ENCODE results near the gene TMEM238.
"Not testable (repeated sequence)": the region's sequence is repeated elsewhere in the genome, so short reads cannot be mapped to it uniquely, and the experiment has no call there.

The TMEM238 gene

DNA sequence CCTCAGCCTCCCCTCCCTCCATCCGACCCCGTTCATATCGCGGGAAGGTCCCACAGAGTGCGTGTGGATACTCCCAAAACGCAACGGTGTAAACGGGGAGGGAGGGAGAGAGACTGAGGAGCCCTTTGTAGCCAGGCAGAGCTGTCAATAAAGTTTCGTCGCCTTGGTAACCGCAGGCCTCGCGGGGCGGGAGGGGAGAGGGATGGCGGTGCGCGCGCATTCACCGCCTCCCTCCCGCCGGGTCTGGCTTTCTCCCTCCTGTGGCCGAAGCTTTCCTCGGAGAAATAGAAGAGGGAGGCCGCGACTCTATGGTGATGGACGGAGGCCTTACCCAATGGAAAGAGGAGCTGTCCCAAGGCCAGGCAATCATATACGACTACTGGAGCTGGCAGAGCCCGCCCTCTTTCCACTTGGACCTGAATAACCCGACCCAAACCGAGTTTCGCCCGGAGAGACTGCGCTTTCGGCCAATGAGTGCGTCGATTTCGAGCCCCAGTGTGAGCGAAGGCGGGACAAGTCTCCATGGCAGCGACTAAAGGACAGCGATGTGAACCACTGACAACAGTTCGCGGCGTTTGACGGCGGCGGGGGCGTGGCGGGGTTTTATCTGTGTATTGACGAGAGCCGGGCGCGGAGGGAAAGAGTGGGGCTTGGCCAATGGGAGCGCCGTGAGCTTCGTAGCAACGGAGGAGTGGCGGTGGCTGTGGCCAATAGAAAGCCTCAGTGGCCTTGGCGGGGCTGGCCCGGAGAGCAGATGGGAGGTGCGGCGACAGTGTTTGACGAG, 44.8 kb downstream of the TMEM238 start, which contains the start of gene KMT5C:
Gene KMT5C (plus strand): TSS at position 772 of the 784 bp plus-strand sequence. CDS start 2,061 bp downstream, outside the sequence.
- peak; percentile 100 for DNase-seq

DNA sequence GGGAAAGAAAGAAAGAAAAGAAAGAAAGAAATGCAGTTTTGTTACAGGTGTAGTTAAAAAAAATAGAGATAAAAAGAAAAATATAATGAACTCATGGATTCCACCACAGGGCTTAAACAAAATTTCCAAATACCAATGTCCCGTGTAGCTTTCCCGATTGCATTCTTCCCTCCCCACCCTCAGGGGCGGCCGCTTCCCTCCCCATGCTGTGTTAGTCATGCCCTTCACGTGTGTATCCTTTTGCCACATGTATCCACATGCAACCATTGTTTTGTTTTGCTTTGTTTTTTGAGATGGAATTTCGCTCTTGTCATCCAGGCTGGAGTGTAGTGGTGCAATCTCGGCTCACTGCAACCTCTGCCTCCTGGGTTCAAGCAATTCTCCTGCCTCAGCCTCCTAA, 48.0 kb downstream of the TMEM238 start:
- DNase-seq = no peak

DNA sequence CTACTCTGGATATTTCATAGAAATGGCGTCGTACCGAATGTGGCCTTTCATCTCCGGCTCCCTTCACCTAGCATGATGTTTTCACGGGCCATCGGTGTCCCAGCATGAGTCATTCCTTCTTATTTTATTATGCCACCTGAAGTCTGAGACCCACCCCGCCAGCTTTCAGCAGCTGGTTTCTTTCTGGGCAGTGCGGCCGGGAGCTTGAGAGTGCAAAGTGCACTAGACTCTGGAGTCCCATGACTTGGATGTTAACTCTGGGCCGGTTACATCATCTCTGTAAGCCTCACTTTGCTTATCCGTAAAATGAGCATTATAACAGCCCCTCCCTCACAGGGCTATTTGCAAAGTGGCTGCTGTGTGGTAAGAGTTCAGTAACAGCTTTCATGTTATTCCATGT, 50.2 kb downstream of the TMEM238 start:
- DNase-seq = no peak

DNA sequence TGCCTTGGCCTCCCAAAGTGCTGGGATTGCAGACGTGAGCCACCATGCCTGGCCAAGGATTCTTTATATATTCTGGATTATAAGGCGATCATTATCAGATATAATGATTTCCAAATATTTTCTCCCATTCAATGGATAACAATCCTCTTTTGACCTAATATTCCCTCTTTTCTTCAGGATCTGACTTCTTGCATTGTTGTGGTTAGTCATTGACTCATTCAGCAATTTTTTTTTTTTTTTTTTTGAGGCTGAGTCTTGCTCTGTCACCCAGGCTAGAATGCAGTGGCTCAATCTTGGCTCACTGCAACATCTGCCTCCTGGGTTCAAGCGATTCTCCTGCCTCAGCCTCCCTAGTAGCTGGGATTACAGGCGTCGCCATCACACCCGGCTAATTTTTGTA, 54.3 kb downstream of the TMEM238 start:
- not testable (repeated sequence) for DNase-seq

Measured in activated T-cell treated with anti-CD3 and anti-CD28 coated beads, Interleukin-2, amount 50 U/mL, for 48 hours (primary cell).